ENCODE measurements around the gene CYP3A7.
"Not testable (repeated sequence)": the region's sequence is repeated elsewhere in the genome, so short reads cannot be mapped to it uniquely, and the experiment has no call there.

The CYP3A7 gene

DNA sequence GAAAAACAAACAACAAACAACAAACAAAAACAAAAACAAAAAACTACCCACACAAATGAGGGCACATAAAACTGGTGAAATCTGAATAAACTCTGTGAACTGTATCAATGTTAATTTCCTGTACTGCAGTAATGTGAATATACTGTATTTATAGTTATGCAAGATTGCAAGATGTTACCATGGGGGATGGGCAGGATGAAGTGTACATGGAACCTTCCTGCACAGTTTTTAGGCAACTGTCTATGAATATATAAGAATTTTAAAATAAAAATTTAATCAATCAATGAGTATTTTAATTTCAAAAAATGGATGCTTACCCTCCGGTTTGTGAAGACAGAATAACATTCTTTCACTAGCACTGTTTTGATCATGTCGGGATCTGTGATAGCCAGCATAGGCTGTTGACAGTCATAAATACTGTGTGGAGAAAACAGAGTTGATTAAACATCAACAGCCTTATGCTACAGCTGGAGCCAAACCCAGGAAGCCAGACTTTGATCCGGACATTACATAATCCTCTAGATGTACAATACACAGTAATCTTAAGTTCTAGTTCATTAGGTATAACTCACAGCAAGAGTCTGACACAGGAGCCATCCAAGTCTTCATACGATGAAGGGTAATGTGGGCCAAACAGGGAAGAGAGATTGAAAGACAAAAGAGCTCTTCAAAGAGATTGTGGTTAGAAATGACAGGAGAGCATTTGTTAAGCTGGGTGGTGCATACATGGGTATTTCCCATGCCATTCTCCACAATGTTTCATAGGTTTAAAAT is 14.8 kb downstream of the CYP3A7 start:
- H3K4me3 ChIP-seq (ENCODE audit: low read length), result no peak overlapping the region
- peak; percentile 37 for DNase-seq (ENCODE audit: low read depth, low spot score)

DNA sequence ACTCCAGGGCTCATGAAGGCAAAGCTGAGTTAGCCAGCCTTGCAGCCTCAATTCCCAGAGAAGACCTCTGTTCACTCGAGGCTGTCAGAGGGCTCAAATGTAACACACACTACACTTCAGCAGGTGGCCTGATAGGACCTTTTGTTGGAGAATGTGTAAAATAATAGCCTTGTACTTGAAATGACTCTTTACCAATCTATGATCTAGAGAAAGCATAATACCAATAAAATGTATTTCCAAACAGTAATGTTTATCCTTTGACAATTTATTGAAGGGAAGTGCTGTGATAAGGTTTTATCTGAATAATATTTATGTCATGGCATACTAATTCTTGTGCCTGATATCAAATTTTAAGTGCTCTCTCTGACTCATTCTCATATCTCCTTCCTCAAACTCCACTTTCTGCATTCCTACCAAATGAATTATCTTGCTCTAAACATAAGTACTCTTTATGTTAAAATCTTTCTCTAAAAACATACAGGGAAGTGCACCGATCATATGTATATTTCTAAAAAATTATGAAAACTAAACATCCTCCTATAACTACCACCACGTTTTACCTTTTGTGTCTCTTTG is 20.9 kb downstream of the CYP3A7 start:
- no peak for DNase-seq (ENCODE audit: low read depth, low spot score)
- H3K4me3 ChIP-seq (ENCODE audit: low read length), result no peak overlapping the region

DNA sequence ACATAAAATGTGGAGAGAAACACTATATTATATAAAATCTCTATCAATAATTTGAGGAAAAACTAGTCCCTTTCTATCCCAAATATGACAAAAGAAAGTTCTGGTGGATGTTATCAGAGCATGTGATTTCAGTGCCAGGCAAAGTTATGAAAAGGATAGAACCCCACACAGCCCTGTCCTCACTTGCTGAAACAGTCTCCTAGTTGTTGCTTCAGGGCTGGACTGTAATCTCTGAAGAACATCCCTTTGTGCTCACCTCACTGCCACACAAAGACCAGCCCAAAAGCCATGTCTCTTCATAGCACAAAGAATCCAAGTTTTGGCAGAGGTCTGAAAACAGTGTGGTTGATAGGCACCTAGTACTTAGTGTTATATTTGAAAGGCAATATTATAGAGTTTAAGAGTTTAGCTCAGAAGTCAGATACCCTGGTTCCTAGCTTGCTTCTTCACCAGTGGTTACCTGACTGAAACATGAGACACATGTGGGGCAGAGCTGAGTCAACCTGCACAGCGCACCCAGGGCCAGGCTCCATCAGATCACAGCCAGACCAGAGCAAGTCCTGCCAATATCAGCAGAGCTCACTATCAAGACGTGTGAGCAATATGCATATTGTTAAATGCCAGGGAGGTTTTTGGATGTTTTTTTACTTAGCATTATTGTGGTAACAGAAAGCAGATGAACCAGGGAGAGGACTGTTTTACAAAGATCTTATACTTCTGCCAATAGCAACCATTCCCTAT is 25.0 kb downstream of the CYP3A7 start:
- no peak for DNase-seq (ENCODE audit: low read depth, low spot score)
- H3K4me3 ChIP-seq (ENCODE audit: low read length), result no peak overlapping the region

DNA sequence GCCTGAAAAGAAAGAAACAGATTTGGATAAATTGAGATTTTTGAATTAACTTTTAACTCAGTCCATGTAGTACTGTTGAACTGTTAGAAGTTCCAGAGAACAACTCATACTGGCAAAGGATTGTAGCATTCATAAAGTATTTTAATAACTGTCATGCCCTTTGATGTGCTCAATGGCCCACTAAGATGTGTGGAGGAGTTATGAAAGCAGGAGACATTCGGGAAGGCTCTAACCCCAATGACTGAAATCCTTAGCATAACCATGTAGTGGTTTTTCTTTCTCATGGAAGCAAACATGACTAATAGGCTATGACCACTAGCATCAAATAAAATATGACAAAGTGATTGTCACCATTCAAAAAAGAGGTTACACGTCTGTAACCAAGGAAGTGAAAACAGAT is 25.7 kb downstream of the CYP3A7 start:
- H3K4me3 ChIP-seq (ENCODE audit: low read length), result no peak overlapping the region
- DNase-seq (ENCODE audit: low read depth, low spot score), result no peak

DNA sequence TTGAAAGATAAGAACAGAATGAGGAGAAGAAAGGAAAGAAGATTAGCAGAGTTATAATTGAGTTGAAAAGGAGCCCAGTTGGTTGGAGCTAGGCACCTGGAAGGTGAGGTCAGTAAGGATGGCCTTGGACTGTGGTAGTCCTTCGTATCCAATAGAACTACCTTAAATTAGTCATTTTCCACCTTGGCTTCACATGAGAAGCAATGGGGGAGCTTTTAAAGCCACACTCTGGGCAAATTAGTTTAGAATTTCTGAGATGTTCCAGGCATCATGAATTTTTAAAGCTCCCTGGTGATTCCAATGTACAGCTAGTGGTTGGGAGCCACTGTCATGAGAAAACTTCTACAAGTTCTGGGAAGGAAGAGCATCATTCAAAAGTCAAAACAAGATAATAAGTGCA is 27.9 kb downstream of the CYP3A7 start:
- no peak for DNase-seq (ENCODE audit: low read depth, low spot score)
- H3K4me3 ChIP-seq (ENCODE audit: low read length), result no peak overlapping the region

DNA sequence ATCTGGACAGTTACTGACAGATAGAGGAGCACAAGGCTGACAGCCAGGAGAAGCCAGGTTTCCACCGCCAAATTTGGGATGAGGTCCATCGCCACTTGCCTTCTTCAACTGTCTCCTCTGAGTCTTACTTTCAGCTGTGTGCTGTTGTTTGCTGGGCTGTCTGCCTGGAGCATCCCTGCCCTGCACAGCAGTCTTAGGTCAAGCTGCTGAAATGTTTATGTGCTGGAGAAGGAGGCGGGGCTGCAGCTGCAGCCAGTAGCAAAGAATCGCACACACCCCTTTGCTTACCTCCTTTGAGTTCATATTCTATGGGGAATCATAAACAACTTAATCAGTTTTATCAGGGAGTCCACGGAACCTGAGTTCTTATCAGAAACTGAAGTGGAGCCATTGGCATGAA is 35.0 kb downstream of the CYP3A7 start:
- no peak overlapping the region for H3K4me3 ChIP-seq (ENCODE audit: low read length)
- DNase-seq (ENCODE audit: low read depth, low spot score), result no peak

DNA sequence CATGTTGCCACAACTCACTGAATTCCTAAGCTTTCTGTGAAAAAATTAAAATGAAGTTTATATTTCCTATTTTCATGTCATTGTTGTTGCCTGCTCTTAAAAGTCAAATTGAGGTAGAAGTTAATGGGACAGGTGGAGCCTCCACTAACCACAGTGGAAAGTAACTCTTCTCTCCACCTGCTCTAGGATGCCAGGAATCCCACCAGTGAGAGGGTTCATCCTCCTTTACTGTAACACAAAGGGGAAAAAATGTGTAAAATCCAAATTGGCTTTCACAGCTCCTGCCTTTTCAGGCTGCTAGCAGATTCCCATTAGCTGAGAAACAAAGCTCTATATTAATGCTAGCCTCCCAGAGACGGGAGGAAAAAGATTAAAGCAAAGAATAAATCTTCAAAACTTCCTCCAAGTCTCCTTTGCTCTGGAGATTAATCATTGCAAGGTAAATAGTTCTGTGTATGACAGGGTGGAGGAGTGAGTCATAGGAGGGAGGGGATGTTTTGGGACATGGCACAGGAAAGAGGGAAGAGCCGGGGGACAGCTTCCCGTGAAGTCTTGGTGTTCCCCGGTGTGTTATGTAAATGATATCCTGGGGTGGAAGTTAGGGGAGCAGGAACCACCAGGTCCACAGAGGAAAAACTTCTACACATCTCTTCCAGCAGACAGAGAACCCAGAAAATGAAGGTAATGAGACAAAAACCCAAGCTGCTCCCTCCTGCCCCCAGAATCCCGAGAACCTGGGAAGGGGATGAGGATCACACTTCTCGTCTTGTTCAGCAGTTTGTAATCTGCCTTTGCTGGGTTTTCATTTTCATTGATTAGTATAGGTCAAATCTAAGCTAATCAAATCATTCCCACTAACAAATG is 35.9 kb downstream of the CYP3A7 start:
- H3K4me3 ChIP-seq (ENCODE audit: low read length); DNase-seq (ENCODE audit: low read depth, low spot score): not testable (repeated sequence)

DNA sequence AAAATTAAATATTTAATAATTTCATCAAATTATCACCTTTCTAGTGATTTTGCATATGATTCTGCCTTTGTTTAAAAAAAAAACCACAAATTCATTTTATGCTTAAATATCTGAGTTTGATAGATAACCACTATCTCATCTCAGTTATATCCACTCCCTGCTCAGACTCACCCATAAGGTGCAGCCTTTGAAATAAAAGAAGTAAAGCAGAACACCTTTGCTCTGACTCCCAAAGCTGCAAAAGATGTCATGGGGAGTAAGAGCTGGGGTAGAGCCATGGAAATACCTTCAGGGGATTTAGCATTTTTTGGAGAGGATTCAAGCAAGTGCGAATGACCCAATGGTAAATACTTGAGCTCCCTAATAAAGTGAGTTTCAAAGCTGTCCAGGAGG is 40.1 kb downstream of the CYP3A7 start:
- H3K4me3 ChIP-seq (ENCODE audit: low read length), result no peak overlapping the region
- no peak for DNase-seq (ENCODE audit: low read depth, low spot score)

DNA sequence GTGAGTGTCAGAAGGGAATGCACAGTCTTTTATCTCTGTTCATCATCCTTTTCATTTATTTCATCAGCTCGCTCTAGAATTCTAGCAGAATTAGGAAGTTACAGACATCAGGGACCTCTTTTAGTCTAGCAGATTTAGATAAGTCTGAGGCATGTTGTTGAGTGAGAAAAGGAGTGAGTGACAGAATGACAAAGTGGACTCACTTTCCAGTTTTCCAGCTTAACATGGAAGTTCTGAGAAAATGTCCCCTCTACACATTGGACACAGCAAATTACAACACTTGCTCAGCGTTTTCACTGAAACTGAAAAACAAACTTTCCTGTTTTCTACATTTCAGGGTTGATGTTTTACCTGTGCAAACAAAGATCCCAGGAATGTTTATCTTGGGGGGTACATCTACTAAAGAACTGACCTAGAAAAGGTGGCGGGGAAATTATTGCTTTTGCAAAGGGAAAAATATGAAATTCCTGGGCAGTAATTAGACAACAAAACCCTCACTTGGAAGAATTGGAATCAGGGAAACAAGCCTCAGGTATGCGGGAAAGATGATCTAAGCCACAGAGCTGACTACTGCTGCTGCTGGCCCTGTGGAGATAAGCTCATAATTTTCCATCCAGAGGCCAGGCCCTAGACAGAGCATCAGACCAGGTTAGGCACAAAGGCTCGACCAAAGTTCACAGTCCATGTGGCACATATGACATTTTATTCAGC is 40.6 kb downstream of the CYP3A7 start:
- DNase-seq (ENCODE audit: low read depth, low spot score), result no peak
- H3K4me3 ChIP-seq (ENCODE audit: low read length), result no peak overlapping the region

DNA sequence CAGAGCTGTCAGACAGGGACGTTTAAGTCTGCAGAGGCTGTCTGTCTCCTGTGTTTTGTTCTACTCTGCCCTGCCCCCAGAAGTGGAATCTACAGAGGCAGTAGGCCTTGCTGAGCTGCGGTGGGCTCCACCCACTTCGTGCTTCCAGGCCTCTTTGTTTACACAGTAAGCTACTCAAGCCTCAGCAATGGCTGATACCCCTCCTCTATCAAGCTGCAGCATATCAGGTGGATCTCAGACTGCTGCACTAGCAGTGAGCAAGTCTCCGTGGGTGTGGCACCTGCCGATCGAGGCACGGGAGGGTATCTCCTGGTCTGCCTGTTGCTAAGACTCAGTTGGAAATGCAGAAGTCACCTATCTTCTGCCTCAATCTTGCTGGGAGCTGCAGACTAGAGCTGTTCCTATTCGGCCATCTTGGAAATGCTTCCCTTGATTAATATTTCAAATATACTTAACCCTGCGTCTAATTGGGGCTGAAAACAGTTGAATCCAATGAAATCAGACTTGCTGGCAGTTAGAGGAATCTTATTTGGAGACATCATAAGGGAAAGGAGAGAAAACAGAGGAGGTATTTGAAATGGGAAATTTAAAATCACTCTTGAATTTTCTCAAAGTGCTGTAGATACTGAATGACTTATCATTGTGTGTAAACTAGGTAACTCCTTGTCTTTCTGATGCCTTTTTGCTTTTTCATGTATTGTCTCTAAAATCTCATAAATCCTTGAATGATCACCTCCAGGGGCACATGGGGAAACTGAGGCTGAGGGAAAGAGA is 41.4 kb downstream of the CYP3A7 start:
- no peak for DNase-seq (ENCODE audit: low read depth, low spot score)
- no peak overlapping the region for H3K4me3 ChIP-seq (ENCODE audit: low read length)

DNA sequence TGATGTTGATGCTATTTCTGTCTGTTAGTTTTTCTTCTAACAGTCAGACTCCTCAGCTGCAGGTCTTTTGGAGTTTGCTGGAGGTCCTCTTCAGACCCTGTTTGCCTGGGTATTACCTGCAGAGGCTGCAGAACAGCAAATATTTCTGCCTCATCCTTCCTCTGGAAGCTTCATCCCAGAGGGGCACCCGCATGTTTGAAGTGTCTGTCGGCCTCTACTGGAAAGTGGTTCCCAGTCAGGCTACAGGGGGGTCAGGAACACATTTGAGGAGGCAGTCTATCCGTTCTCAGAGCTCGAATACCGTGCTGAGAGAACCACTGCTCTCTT is 41.9 kb downstream of the CYP3A7 start:
- DNase-seq (ENCODE audit: low read depth, low spot score), result no peak
- H3K4me3 ChIP-seq (ENCODE audit: low read length), result no peak overlapping the region

DNA sequence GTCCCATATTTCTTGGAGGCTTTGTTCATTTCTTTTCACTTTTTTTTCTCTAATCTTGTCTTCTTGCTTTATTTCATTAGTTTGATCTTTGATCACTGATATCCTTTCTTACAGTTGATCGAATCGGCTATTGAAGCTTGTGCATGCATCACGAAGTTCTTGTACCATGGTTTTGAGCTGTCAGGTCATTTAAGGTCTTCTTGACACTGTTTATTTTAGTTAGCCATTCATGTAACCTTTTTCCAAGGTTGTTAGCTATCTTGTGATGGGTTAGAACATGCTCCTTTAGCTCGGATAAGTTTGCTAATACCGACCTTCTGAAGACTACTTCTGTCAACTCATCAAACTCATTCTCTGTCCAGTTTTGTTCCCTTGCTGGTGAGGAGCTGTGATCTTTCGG is 42.4 kb downstream of the CYP3A7 start:
- not testable (repeated sequence) for H3K4me3 ChIP-seq (ENCODE audit: low read length); DNase-seq (ENCODE audit: low read depth, low spot score)

DNA sequence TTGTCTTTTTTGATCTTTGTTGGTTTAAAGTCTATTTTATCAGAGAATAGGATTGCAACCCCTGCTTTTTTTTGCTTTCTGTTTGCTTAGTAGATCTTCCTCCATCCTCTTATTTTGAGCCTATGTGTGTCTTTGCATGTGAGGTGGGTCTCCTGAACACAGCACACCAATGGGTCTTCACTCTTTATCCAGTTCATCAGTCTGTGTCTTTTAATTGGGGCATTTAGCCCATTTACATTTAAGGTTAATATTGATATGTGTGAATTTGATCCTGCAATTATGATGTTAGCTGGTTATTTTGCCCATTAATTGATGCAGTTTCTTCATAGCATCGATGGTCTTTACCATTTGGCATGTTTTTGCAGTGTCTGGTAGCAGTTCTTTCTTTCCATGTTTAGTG is 43.3 kb downstream of the CYP3A7 start:
- DNase-seq (ENCODE audit: low read depth, low spot score); H3K4me3 ChIP-seq (ENCODE audit: low read length): not testable (repeated sequence)

DNA sequence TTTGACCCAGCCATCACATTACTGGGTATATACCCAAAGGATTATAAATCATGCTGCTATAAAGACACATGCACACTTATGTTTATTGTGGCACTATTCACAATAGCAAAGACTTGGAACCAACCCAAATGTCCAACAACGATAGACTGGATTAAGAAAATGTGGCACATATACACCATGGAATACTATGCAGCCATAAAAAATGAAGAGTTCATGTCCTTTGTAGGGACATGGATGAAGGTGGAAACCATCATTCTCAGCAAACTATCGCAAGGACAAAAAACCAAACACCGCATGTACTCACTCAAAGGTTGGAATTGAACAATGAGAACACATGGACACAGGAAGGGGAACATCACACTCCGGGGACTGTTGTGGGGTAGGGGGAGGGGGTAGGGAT is 44.1 kb downstream of the CYP3A7 start:
- DNase-seq (ENCODE audit: low read depth, low spot score); H3K4me3 ChIP-seq (ENCODE audit: low read length): not testable (repeated sequence)

DNA sequence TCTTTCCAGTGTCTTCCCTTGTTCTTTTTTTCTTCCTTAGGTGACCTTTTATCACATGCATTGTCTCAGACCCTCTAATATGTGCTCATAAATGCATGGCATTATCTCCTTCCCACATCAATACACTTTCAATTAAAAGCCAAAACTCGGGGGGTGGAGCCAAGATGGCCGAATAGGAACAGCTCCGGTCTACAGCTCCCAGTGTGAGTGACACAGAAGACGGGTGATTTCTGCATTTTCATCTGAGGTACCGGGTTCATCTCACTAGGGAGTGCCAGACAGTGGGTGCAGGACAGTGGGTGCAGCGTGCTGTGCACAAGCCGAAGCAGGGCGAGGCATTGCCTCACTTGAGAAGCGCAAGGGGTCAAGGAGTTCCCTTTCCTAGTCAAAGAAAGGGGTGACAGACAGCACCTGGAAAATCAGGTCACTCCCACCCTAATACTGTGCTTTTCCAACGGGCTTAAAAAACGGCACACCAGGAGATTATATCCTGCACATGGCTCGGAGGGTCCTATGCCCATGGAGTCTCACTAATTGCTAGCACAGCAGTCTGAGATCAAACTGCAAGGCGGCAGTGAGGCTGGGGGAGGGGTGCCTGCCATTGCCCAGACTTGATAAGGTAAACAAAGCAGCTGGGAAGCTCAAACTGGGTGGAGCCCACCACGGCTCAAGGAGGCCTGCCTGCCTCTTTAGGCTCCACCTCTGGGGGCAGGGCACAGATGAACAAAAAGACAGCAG is 49.0 kb downstream of the CYP3A7 start:
- H3K4me3 ChIP-seq (ENCODE audit: low read length); DNase-seq (ENCODE audit: low read depth, low spot score): not testable (repeated sequence)

DNA sequence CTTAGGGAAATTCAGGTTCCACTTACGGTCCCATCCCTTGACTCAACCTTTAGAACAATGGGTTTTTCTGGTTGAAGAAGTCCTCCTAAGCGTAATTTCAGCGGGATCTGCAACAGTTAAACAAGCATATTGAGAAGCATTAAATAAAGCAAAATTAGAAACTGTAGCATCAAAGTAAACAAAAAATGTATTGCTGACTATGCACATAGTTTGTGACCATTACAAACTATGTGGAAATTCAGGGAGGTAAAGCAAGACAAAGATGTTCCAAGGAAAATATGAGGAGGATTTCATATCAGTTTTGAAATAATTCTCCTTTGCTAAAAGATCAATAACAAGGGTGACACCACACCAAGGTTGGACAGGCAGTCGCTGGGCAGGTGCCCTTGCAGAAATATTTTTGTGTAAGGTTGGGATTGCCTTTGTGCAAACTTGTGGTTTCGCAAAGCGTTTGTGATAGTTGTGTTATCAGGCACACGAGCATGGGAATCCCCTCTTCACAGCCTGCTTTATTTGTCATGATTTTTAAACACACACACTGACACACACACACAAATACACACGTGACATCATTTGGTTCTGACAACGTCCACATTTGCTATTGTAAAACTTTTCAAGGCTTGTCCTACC is 49.8 kb downstream of the CYP3A7 start:
- no peak for DNase-seq (ENCODE audit: low read depth, low spot score)
- H3K4me3 ChIP-seq (ENCODE audit: low read length), result no peak overlapping the region
